HEK293 (cell line): Measurements from ENCODE around the gene DST.

ENCODE experiments used
- CTCF ChIA-PET: fragments of 350-600 bp; formaldehyde crosslinking; extraction: SDS; loops from one replicate; lab custom pipeline; 2021; ENCODE audit warnings: antibody characterized with exemption; lab: Yijun Ruan, JAX
- POLR2A ChIA-PET: fragments of 300-600 bp; formaldehyde crosslinking; extraction: SDS; loops from one replicate; lab custom pipeline; 2020; ENCODE audit warnings: antibody characterized with exemption, inconsistent platforms; lab: Yijun Ruan, JAX
- H3K27ac ChIP-seq: fragments of 200-500 bp; sonication (Bioruptor generic); 2 replicates; pipeline ENCODE4 v1.5.1; 2014; ENCODE audit warnings: low read depth, low read length, control low read depth, inconsistent platforms; ENCODE audit errors: extremely low read depth
- H3K36me3 ChIP-seq, 2 experiments: fragments of 200-500 bp in 1 of 2; sonication (Bioruptor generic) in 1 of 2; 1 replicate in 1 of 2; 2 replicates in 1 of 2; pipeline ENCODE4 v1.5.1; 2014 to 2017; ENCODE audit warnings: inconsistent platforms in 2 of 2, low read length in 2 of 2; ENCODE audit not compliant: control insufficient read depth in 2 of 2, insufficient read depth in 1 of 2
- H3K4me1 ChIP-seq: fragments of 200-500 bp; sonication (Bioruptor generic); 2 replicates; pipeline ENCODE4 v1.5.1; 2014; ENCODE audit warnings: mild to moderate bottlenecking, low read length, inconsistent platforms; ENCODE audit not compliant: control insufficient read depth, insufficient read depth
- H3K4me3 ChIP-seq: 2 replicates; pipeline ENCODE4 v1.5.1; 2011; ENCODE audit warnings: low read depth, mild to moderate bottlenecking, control low read depth, low read length, moderate library complexity
- H3K9me3 ChIP-seq: fragments of 200-500 bp; sonication (Bioruptor generic); 2 replicates; pipeline ENCODE4 v1.5.1; 2014; ENCODE audit warnings: low read depth, low read length, inconsistent platforms; ENCODE audit not compliant: control insufficient read depth, insufficient read depth
- KLF9 ChIP-seq: fragments of 450-650 bp; formaldehyde crosslinking; IDR thresholded peaks from 2 replicates; pipeline ENCODE4 v1.5.1; 2016; ENCODE audit warnings: missing biosample characterization, missing genetic modification characterization, low read depth
- ZNF138 ChIP-seq: fragments of 450-650 bp; formaldehyde crosslinking; IDR thresholded peaks from 2 replicates; pipeline ENCODE4 v1.5.1; 2016; ENCODE audit warnings: missing biosample characterization, missing genetic modification characterization, borderline replicate concordance
- ZNF223 ChIP-seq: fragments of 450-650 bp; formaldehyde crosslinking; IDR thresholded peaks from 2 replicates; pipeline ENCODE4 v1.5.1; 2016; ENCODE audit warnings: missing biosample characterization, missing genetic modification characterization
- ZNF416 ChIP-seq: fragments of 450-650 bp; formaldehyde crosslinking; IDR thresholded peaks from 2 replicates; pipeline ENCODE4 v1.5.1; 2016; ENCODE audit warnings: missing biosample characterization, missing genetic modification characterization
- ZNF514 ChIP-seq: fragments of 450-650 bp; formaldehyde crosslinking; IDR thresholded peaks from 2 replicates; pipeline ENCODE4 v1.5.1; 2016; ENCODE audit warnings: missing biosample characterization, missing genetic modification characterization
- ZNF561 ChIP-seq: fragments of 450-650 bp; IDR thresholded peaks from 2 replicates; pipeline ENCODE4 v1.5.1; 2018; ENCODE audit warnings: missing biosample characterization, missing genetic modification characterization, borderline replicate concordance
- ZNF585B ChIP-seq: fragments of 450-650 bp; formaldehyde crosslinking; IDR thresholded peaks from 2 replicates; pipeline ENCODE4 v1.5.1; 2016; ENCODE audit warnings: missing biosample characterization, missing genetic modification characterization
- ZNF677 ChIP-seq: fragments of 450-650 bp; IDR thresholded peaks from 2 replicates; pipeline ENCODE4 v1.5.0; 2018; ENCODE audit warnings: missing biosample characterization, mild to moderate bottlenecking, missing genetic modification characterization, moderate library complexity
- ZNF76 ChIP-seq: fragments of 450-650 bp; formaldehyde crosslinking; IDR thresholded peaks from 2 replicates; pipeline ENCODE4; 2016; ENCODE audit warnings: low read depth, missing biosample characterization, missing genetic modification characterization, borderline replicate concordance
- ZNF791 ChIP-seq: fragments of 450-650 bp; formaldehyde crosslinking; IDR thresholded peaks from 2 replicates; pipeline ENCODE4 v1.5.1; 2016; ENCODE audit warnings: missing biosample characterization, missing genetic modification characterization
- ZNF837 ChIP-seq: fragments of 450-650 bp; formaldehyde crosslinking; IDR thresholded peaks from 2 replicates; pipeline ENCODE4 v1.5.1; 2016; ENCODE audit warnings: missing biosample characterization, missing genetic modification characterization
- TF ChIP-seq, protein P1 (sequence below): fragments of 450-650 bp; formaldehyde crosslinking; IDR thresholded peaks from 2 replicates; pipeline ENCODE4 v1.5.1; 2017; ENCODE audit warnings: missing biosample characterization, missing genetic modification characterization
- TF ChIP-seq, protein P2 (sequence below): fragments of 450-650 bp; formaldehyde crosslinking; IDR thresholded peaks from 2 replicates; pipeline ENCODE4 v1.5.1; 2016; ENCODE audit warnings: missing biosample characterization, missing genetic modification characterization
- TF ChIP-seq, protein P3 (sequence below): fragments of 450-650 bp; formaldehyde crosslinking; IDR thresholded peaks from 2 replicates; pipeline ENCODE4 v1.5.1; 2016; ENCODE audit warnings: missing biosample characterization, missing genetic modification characterization
- TF ChIP-seq, protein P4 (sequence below): fragments of 450-650 bp; formaldehyde crosslinking; IDR thresholded peaks from 2 replicates; pipeline ENCODE4 v1.5.1; 2017; ENCODE audit warnings: missing biosample characterization, missing genetic modification characterization
- TF ChIP-seq, protein P5 (sequence below): fragments of 450-650 bp; formaldehyde crosslinking; IDR thresholded peaks from 2 replicates; pipeline ENCODE4 v1.5.1; 2016; ENCODE audit warnings: missing biosample characterization, missing genetic modification characterization

Gene DST

DNA sequence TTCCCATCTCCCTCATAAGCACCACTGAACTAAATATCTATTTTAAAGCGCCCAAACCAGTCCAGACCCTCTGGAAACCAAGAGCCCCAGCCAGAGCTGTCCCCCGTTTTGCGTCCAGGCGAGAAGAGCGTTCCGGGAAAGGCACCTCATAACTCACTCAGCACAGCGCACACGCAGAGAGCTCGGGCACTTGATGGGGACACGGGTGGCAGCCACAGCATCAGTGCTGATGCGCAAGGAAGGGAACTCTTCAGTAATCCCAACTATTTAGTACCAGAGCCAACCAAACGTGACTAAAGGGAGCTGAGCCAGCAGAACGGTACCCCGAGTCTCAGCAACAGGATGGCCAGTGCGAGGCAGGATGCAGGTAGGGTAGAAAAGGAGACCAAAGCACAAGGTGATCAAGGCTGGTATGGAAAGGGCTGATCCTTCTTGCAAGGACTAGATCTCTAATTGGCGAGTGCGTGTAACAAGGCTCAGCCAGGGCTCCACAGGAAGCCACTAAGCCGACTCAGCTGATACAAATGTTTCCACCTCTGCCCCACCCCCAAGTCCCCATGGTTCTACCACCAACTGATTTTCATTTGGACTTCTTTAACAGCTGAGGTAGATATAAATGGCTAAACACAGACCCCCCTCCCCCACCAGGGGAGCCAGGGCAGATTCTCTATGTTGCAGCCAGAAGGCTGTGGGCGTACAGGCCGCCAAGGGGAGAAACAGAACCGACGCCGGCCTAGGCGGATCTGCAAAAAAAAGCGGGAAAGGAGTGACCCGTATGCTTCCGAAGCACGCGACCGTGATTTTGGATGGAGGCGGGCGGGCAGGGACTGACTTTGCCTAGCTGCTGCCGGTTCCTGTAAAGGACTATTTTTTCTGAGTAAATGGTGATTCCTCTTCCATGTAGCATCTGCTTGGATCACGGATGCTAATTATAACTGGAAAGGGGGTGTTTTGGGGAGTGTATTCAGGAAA lies 211.8 kb downstream of the DST start (continued):
- TF ChIP-seq, protein P1, sequence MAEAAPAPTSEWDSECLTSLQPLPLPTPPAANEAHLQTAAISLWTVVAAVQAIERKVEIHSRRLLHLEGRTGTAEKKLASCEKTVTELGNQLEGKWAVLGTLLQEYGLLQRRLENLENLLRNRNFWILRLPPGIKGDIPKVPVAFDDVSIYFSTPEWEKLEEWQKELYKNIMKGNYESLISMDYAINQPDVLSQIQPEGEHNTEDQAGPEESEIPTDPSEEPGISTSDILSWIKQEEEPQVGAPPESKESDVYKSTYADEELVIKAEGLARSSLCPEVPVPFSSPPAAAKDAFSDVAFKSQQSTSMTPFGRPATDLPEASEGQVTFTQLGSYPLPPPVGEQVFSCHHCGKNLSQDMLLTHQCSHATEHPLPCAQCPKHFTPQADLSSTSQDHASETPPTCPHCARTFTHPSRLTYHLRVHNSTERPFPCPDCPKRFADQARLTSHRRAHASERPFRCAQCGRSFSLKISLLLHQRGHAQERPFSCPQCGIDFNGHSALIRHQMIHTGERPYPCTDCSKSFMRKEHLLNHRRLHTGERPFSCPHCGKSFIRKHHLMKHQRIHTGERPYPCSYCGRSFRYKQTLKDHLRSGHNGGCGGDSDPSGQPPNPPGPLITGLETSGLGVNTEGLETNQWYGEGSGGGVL (tag by site-specific recombination): no peak

DNA sequence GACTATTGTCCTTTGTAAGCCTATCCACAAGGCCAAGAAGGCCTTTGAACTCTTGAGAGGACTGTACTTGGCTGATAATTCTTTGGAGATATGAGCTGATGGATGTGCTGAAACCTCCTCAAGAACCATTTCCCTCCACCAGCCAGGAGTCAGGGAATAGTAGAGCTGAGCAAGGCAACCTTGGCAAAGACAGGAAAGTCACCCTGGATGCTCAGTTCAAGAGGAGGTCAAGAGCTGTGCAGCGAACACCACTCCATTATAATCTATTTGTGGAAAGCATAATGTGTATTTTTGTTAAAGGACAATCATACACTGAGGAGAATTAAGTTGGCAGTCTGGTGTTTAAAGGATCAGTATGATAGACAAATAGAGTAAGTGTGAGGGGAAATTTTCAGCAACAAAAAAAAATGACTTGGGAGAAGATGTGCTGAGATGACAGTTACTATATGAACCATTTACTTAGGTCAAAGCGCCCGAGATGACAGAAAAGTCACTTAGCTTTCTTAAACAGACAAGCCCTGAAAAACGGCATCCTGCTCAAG lies 218.1 kb downstream of the DST start:
- no peaks in the 10 kb centered on the region for H3K9me3 ChIP-seq
- POLR2A ChIA-PET: no interaction called here
- TF ChIP-seq, protein P2, sequence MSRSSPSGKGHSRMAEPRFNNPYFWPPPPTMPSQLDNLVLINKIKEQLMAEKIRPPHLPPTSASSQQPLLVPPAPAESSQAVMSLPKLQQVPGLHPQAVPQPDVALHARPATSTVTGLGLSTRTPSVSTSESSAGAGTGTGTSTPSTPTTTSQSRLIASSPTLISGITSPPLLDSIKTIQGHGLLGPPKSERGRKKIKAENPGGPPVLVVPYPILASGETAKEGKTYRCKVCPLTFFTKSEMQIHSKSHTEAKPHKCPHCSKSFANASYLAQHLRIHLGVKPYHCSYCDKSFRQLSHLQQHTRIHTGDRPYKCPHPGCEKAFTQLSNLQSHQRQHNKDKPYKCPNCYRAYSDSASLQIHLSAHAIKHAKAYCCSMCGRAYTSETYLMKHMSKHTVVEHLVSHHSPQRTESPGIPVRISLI (tag by site-specific recombination): no peak
- CTCF ChIA-PET: interaction anchor here (0.5 to 1.8 kb wide), 3 partner anchors 14 to 278 kb away, joined by 3 read pairs; no protein-coding TSS in a partner anchor
- no peak overlapping the region for H3K4me3 ChIP-seq
- H3K36me3 ChIP-seq: no peaks in the 10 kb centered on the region
- H3K4me1 ChIP-seq: no peaks in the 10 kb centered on the region
- H3K27ac ChIP-seq: no peak overlapping the region

DNA sequence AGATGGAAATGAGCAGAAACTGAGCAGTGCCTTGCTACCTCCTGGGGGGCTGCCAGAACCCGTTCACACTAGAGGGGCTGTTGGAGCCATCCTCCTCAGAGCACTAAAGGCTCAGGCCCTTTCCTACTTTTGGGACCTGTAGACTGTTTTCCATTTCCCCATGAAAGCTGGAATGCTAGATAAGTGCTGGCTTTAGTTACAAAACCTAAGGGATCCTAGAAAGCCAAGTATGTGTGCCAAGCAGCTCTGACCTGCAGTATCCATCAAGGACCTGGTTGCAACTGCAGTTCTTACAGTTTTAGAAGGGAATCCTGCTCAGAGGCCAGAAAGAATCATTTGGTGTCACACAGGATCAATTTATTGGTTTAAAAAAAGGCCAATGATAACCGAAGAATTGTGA lies 218.6 kb downstream of the DST start:
- H3K9me3 ChIP-seq: no peaks in the 10 kb centered on the region
- H3K36me3 ChIP-seq: no peaks in the 10 kb centered on the region

More for the DNA sequence above, 218.6 kb downstream of the DST start:
- POLR2A ChIA-PET: no interaction called here
- Histone ChIP-seq H3K4me3 (no peak overlapping the region), H3K4me1 (no peaks in the 10 kb centered on the region; the same call in 1 of the 2 replicates), H3K27ac (no peak overlapping the region)
- CTCF ChIA-PET: interaction anchor here (1.8 kb wide), 1 partner anchor 14 kb away, joined by 3 read pairs; no protein-coding TSS in a partner anchor
- TF ChIP-seq, protein P3, sequence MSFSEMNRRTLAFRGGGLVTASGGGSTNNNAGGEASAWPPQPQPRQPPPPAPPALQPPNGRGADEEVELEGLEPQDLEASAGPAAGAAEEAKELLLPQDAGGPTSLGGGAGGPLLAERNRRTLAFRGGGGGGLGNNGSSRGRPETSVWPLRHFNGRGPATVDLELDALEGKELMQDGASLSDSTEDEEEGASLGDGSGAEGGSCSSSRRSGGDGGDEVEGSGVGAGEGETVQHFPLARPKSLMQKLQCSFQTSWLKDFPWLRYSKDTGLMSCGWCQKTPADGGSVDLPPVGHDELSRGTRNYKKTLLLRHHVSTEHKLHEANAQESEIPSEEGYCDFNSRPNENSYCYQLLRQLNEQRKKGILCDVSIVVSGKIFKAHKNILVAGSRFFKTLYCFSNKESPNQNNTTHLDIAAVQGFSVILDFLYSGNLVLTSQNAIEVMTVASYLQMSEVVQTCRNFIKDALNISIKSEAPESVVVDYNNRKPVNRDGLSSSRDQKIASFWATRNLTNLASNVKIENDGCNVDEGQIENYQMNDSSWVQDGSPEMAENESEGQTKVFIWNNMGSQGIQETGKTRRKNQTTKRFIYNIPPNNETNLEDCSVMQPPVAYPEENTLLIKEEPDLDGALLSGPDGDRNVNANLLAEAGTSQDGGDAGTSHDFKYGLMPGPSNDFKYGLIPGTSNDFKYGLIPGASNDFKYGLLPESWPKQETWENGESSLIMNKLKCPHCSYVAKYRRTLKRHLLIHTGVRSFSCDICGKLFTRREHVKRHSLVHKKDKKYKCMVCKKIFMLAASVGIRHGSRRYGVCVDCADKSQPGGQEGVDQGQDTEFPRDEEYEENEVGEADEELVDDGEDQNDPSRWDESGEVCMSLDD (tag by site-specific recombination): no peak
- TF ChIP-seq, protein P4, sequence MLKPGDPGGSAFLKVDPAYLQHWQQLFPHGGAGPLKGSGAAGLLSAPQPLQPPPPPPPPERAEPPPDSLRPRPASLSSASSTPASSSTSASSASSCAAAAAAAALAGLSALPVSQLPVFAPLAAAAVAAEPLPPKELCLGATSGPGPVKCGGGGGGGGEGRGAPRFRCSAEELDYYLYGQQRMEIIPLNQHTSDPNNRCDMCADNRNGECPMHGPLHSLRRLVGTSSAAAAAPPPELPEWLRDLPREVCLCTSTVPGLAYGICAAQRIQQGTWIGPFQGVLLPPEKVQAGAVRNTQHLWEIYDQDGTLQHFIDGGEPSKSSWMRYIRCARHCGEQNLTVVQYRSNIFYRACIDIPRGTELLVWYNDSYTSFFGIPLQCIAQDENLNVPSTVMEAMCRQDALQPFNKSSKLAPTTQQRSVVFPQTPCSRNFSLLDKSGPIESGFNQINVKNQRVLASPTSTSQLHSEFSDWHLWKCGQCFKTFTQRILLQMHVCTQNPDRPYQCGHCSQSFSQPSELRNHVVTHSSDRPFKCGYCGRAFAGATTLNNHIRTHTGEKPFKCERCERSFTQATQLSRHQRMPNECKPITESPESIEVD: no peak
- TF ChIP-seq, protein P5, sequence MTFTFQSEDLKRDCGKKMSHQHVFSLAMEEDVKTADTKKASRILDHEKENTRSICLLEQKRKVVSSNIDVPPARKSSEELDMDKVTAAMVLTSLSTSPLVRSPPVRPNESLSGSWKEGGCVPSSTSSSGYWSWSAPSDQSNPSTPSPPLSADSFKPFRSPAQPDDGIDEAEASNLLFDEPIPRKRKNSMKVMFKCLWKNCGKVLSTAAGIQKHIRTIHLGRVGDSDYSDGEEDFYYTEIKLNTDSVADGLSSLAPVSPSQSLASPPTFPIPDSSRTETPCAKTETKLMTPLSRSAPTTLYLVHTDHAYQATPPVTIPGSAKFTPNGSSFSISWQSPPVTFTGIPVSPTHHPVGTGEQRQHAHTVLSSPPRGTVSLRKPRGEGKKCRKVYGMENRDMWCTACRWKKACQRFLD (tag by site-specific recombination): no peak
- no peak for TF ChIP-seq ZNF585B (tag by site-specific recombination)
- no peak for TF ChIP-seq ZNF561 (tag by site-specific recombination)
- no peak for TF ChIP-seq ZNF677
- no peak for TF ChIP-seq ZNF837 (tag by site-specific recombination)
- TF ChIP-seq, protein P2 (tag by site-specific recombination): no peak
- TF ChIP-seq, protein P1 (tag by site-specific recombination): no peak
- TF ChIP-seq ZNF223 (tag by site-specific recombination): no peak
- TF ChIP-seq ZNF791 (tag by site-specific recombination): no peak
- TF ChIP-seq KLF9 (tag by site-specific recombination): no peak
- no peak for TF ChIP-seq ZNF416
- TF ChIP-seq ZNF76 (tag by site-specific recombination): no peak
- TF ChIP-seq ZNF514: no peak
- no peak for TF ChIP-seq ZNF138 (tag by site-specific recombination)
